Neural cell (in vitro differentiated cells): ENCODE data around the gene TP53INP2. TPM values are rescaled to one million over a fixed set of nuclear protein-coding genes. Genes with fewer than 3 reads are reported as not detected.

Experiments
- H2AFZ ChIP-seq: fragments of 200-600, 300-800 bp; sonication (generic), shearing (Covaris generic); 2 replicates; pipeline ENCODE4 v1.6.0; 2014; ENCODE audit warnings: low read depth, mild to moderate bottlenecking, antibody characterized with exemption, low read length, moderate library complexity
- H3F3A ChIP-seq: fragments of 200-600 bp; shearing (Covaris generic); 2 replicates; pipeline ENCODE4 v1.6.1; 2016; ENCODE audit warnings: mild to moderate bottlenecking, moderate library complexity, mixed read lengths, antibody characterized with exemption, low read length; ENCODE audit not compliant: insufficient read depth, poor library complexity, severe bottlenecking
- H3K27ac ChIP-seq: fragments of 200-600, 300-800 bp; sonication (generic), shearing (Covaris generic); 2 replicates; pipeline ENCODE4 v1.5.1; 2014; ENCODE audit warnings: mild to moderate bottlenecking, low read length, moderate library complexity
- H3K27me3 ChIP-seq: fragments of 300-800, 200-600 bp; sonication (generic), shearing (Covaris generic); 2 replicates; pipeline ENCODE4 v1.6.0; 2014; ENCODE audit warnings: mild to moderate bottlenecking, low read depth, low read length, moderate library complexity; ENCODE audit not compliant: insufficient read depth
- H3K36me3 ChIP-seq: fragments of 300-800, 200-600 bp; sonication (generic), shearing (Covaris generic); 2 replicates; pipeline ENCODE4 v1.5.1; 2014; ENCODE audit warnings: mild to moderate bottlenecking, antibody characterized with exemption, low read length, moderate library complexity; ENCODE audit not compliant: insufficient read depth
- H3K4me2 ChIP-seq: fragments of 300-800, 200-600 bp; sonication (generic), shearing (Covaris generic); 2 replicates; pipeline ENCODE4 v1.6.0; 2014; ENCODE audit warnings: mild to moderate bottlenecking, low read length
- H3K4me3 ChIP-seq: fragments of 300-800, 200-600 bp; sonication (generic), shearing (Covaris generic); 2 replicates; pipeline ENCODE4 v1.5.1; 2014; ENCODE audit warnings: mild to moderate bottlenecking, low read length, moderate library complexity
- H3K79me2 ChIP-seq: fragments of 200-600 bp; shearing (Covaris generic); replicated peaks from 2 replicates; pipeline ENCODE4 v1.6.0; 2014; ENCODE audit warnings: mild to moderate bottlenecking, low read length, moderate library complexity; ENCODE audit not compliant: insufficient read depth
- H3K9ac ChIP-seq: fragments of 300-800, 200-600 bp; sonication (generic), shearing (Covaris generic); 2 replicates; pipeline ENCODE4 v1.6.1; 2016; ENCODE audit warnings: mild to moderate bottlenecking, low read length, mixed read lengths
- H3K9me2 ChIP-seq: fragments of 200-600 bp; shearing (Covaris generic); 2 replicates; pipeline ENCODE4 v1.6.1; 2016; ENCODE audit warnings: mild to moderate bottlenecking, low read length, mixed read lengths; ENCODE audit not compliant: insufficient read depth
- H3K9me3 ChIP-seq: fragments of 200-600, 300-800 bp; sonication (generic), shearing (Covaris generic); 2 replicates; pipeline ENCODE4 v1.6.1; 2016; ENCODE audit warnings: mild to moderate bottlenecking, mixed run types, low read length, moderate library complexity, mixed read lengths
- H4K20me1 ChIP-seq: fragments of 200-600 bp; shearing (Covaris generic); 2 replicates; pipeline ENCODE4 v1.6.1; 2016; ENCODE audit warnings: mild to moderate bottlenecking, mixed run types; ENCODE audit not compliant: insufficient read depth
- EP300 ChIP-seq: fragments of 450-650 bp; conservative IDR thresholded peaks from 2 replicates; pipeline ENCODE4 v1.6.1; 2014; ENCODE audit warnings: antibody characterized with exemption, mild to moderate bottlenecking, moderate library complexity; ENCODE audit not compliant: poor library complexity, severe bottlenecking
- EZH2 ChIP-seq: fragments of 200-600, 300-800 bp; shearing (Covaris generic), sonication (generic); IDR thresholded peaks from 2 replicates; pipeline ENCODE4 v1.6.1; 2014; ENCODE audit warnings: antibody characterized with exemption, low read length, borderline replicate concordance, mild to moderate bottlenecking; ENCODE audit not compliant: insufficient read depth, poor library complexity, severe bottlenecking
- MXI1 ChIP-seq: fragments of 450-650 bp; conservative IDR thresholded peaks from 2 replicates; pipeline ENCODE4 v1.6.1; 2014; ENCODE audit warnings: antibody characterized with exemption, mild to moderate bottlenecking; ENCODE audit not compliant: poor library complexity, severe bottlenecking
- POLR2AphosphoS5 ChIP-seq: IDR thresholded peaks from 2 replicates; pipeline ENCODE4 v1.6.1; 2012
- RAD21 ChIP-seq: fragments of 450-650 bp; conservative IDR thresholded peaks from 2 replicates; pipeline ENCODE4 v1.6.1; 2014; ENCODE audit warnings: antibody characterized with exemption, mild to moderate bottlenecking, moderate library complexity
- SMC3 ChIP-seq: fragments of 450-650 bp; conservative IDR thresholded peaks from 2 replicates; pipeline ENCODE4 v1.6.1; 2014; ENCODE audit warnings: antibody characterized with exemption, mild to moderate bottlenecking, moderate library complexity; ENCODE audit not compliant: poor library complexity
- TAF1 ChIP-seq: IDR thresholded peaks from 2 replicates; pipeline ENCODE4 v1.6.1; 2012; ENCODE audit warnings: low read depth
- polyA plus RNA-seq: library from polyadenylated mRNA; depleted of rRNA; stranded (reverse); fragments of >200 nt; gene quantifications from 2 replicates; pipeline ENCODE4 v1.2.3, GENCODE V29; 2014
- TF ChIP-seq, protein P1 (sequence below): fragments of 450-650 bp; IDR thresholded peaks from 2 replicates; pipeline ENCODE4 v1.5.1; 2014; ENCODE audit warnings: antibody characterized with exemption, mild to moderate bottlenecking, moderate library complexity; ENCODE audit not compliant: poor library complexity, severe bottlenecking
- TF ChIP-seq, protein P2 (sequence below): IDR thresholded peaks from 2 replicates; pipeline ENCODE4 v1.6.1; 2012; ENCODE audit warnings: borderline replicate concordance

TP53INP2 gene
- polyA plus RNA-seq, 1 donor from 2014 or later, result 11.5 TPM

DNA sequence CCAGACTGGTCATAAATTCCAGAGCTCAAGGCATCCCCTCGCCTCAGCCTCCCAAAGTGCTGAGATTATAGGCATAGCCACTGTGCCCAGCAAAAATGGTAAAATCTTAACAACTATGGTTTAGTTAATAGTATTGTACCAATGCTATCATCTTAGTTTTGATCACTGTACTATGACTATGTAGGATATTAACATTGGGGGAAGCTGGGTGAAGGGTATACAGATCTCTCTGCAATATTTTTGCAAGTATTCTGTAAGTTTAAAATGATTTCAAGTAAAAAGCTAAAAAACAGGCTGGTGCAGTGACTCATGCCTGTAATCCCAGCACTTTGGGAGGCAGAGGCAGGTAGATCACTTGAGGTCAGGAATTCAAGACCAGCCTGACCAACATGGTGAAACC, 35.0 kb upstream of the TP53INP2 start:
- no peak overlapping the region for H3K4me3 ChIP-seq
- H3K79me2 ChIP-seq, result peaks cover 11% of the 10 kb centered on the region
- no peak overlapping the region for H3K4me2 ChIP-seq
- H3K36me3 ChIP-seq, result no peaks in the 10 kb centered on the region
- H2AFZ ChIP-seq, result no peak overlapping the region
- TF ChIP-seq EZH2 (no peak), TAF1 (no peak), EP300 (no peak), SMC3 (no peak), MXI1 (no peak), POLR2AphosphoS5 (no peak), RAD21 (no peak)
- TF ChIP-seq, protein P1, sequence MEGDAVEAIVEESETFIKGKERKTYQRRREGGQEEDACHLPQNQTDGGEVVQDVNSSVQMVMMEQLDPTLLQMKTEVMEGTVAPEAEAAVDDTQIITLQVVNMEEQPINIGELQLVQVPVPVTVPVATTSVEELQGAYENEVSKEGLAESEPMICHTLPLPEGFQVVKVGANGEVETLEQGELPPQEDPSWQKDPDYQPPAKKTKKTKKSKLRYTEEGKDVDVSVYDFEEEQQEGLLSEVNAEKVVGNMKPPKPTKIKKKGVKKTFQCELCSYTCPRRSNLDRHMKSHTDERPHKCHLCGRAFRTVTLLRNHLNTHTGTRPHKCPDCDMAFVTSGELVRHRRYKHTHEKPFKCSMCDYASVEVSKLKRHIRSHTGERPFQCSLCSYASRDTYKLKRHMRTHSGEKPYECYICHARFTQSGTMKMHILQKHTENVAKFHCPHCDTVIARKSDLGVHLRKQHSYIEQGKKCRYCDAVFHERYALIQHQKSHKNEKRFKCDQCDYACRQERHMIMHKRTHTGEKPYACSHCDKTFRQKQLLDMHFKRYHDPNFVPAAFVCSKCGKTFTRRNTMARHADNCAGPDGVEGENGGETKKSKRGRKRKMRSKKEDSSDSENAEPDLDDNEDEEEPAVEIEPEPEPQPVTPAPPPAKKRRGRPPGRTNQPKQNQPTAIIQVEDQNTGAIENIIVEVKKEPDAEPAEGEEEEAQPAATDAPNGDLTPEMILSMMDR, result no peak
- TF ChIP-seq, protein P2, sequence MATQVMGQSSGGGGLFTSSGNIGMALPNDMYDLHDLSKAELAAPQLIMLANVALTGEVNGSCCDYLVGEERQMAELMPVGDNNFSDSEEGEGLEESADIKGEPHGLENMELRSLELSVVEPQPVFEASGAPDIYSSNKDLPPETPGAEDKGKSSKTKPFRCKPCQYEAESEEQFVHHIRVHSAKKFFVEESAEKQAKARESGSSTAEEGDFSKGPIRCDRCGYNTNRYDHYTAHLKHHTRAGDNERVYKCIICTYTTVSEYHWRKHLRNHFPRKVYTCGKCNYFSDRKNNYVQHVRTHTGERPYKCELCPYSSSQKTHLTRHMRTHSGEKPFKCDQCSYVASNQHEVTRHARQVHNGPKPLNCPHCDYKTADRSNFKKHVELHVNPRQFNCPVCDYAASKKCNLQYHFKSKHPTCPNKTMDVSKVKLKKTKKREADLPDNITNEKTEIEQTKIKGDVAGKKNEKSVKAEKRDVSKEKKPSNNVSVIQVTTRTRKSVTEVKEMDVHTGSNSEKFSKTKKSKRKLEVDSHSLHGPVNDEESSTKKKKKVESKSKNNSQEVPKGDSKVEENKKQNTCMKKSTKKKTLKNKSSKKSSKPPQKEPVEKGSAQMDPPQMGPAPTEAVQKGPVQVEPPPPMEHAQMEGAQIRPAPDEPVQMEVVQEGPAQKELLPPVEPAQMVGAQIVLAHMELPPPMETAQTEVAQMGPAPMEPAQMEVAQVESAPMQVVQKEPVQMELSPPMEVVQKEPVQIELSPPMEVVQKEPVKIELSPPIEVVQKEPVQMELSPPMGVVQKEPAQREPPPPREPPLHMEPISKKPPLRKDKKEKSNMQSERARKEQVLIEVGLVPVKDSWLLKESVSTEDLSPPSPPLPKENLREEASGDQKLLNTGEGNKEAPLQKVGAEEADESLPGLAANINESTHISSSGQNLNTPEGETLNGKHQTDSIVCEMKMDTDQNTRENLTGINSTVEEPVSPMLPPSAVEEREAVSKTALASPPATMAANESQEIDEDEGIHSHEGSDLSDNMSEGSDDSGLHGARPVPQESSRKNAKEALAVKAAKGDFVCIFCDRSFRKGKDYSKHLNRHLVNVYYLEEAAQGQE, result no peak
- no peaks in the 10 kb centered on the region for H3K9me2 ChIP-seq
- no peaks in the 10 kb centered on the region for H3K9me3 ChIP-seq
- no peak overlapping the region for H3K9ac ChIP-seq
- no peaks in the 10 kb centered on the region for H3F3A ChIP-seq
- no peak overlapping the region for H3K27ac ChIP-seq
- no peaks in the 10 kb centered on the region for H4K20me1 ChIP-seq
- no peaks in the 10 kb centered on the region for H3K27me3 ChIP-seq

DNA sequence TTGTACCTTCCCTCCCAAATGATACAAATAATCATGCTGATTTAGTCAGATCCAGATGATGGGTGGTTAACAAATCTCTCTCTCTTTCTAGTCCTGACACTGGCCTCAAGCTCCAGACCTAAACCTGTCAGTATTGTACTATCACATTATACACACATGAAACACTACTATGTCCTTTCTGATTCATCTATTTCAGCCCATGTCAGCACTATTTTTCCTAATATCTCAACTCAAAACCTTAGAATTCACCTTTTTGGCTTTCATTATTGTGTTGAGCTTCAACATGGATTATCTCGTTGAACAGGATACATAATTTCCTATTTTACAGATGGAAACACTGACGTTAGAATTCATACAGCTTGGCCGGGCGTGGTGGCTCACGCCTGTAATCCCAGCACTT, 30.7 kb upstream of the TP53INP2 start:
- H3K4me3 ChIP-seq, result no peak overlapping the region
- H4K20me1 ChIP-seq, result no peaks in the 10 kb centered on the region
- H3K36me3 ChIP-seq, result no peaks in the 10 kb centered on the region
- H2AFZ ChIP-seq, result no peak overlapping the region
- H3K79me2 ChIP-seq, result peaks cover 23% of the 10 kb centered on the region
- H3K27ac ChIP-seq, result no peak overlapping the region
- H3K27me3 ChIP-seq, result no peaks in the 10 kb centered on the region
- H3K4me2 ChIP-seq, result no peak overlapping the region
- H3K9me3 ChIP-seq, result no peaks in the 10 kb centered on the region
- H3F3A ChIP-seq, result no peaks in the 10 kb centered on the region
- TF ChIP-seq POLR2AphosphoS5, result no peak
- no peak for TF ChIP-seq SMC3
- no peak for TF ChIP-seq EZH2
- TF ChIP-seq, protein P2, result no peak
- TF ChIP-seq RAD21, result no peak
- TF ChIP-seq EP300, result no peak
- TF ChIP-seq TAF1, result no peak
- TF ChIP-seq MXI1, result no peak
- TF ChIP-seq, protein P1, result no peak
- H3K9ac ChIP-seq, result no peak overlapping the region
- no peaks in the 10 kb centered on the region for H3K9me2 ChIP-seq
